ENCODE results near the gene BLVRB. TPM values are rescaled to one million over a fixed set of nuclear protein-coding genes. Genes with fewer than 3 reads are reported as not detected.

Gene BLVRB
- total and polyA plus RNA-seq, 2 experiments from 2014 or later, result 43.7 to 53.7 TPM

DNA sequence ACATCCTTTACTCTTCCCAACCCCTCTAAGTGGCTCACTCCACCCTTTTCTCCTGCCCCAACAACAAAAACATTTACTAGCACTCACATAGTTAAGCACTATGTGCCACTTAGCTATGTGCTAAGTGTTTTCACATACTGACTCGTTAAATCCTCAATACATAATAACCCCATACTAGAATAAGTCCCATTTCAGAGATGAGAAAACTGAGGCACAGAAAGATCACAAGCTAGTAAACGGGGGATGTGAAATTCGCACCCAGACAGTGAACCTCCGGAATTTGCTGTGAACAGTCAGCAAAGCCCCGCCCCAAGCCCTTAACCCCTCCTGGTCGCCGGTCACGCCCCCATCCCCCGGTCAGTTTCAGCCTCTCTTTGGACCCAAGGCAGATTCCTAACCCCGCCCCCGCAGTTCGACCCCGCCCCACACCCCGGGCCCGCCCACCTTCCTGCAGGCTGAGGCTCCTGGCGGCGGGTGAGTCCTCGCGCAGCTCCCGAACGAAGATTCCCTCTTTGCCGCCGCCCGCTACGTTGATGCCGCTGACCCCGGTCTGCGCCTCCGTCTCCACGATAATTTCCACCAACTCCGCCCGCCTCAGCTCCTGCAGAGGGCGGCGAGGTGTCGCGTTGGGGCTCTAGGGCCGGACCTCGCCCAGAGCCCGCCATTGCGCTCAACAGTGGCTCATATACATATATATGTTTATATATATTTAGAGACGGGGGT lies 62.1 kb downstream of the BLVRB start:
- Mint-ChIP-seq H3K36me3 (ENCODE audit: low read depth) (peaks cover 2% of the 10 kb centered on the region; the same call in 1 of the 3 replicates), H3K4me3 (peak overlapping the region; percentile 80), H3K4me1 (peaks cover 23% of the 10 kb centered on the region), H3K9me3 (no peaks in the 10 kb centered on the region; the same call in 1 of the 3 replicates), H3K27ac (no peak overlapping the region), H3K27me3 (ENCODE audit: insufficient read depth, low read depth, poor library complexity) (peaks cover 16% of the 10 kb centered on the region)
- Histone ChIP-seq H3K27ac (ENCODE audit: low read depth) (no peak overlapping the region), H3K4me3 (peak overlapping the region; percentile 79), H3K27me3 (ENCODE audit: insufficient read depth) (peaks cover 8% of the 10 kb centered on the region), H2AFZ (peak overlapping the region; percentile 94), H3K79me2 (replicated peaks; ENCODE audit: insufficient read depth) (no peaks in the 10 kb centered on the region), H3F3A (replicated peaks; ENCODE audit: low read depth) (peaks cover 8% of the 10 kb centered on the region), H3K36me3 (ENCODE audit: insufficient read depth) (no peaks in the 10 kb centered on the region), H4K20me1 (replicated peaks; ENCODE audit: insufficient read depth) (no peaks in the 10 kb centered on the region), H3K4me1 (ENCODE audit: insufficient read depth) (peaks cover 6% of the 10 kb centered on the region; the same call in 1 of the 2 replicates), H3K9me2 (ENCODE audit: insufficient read depth) (no peaks in the 10 kb centered on the region), H3K4me2 (peak overlapping the region; percentile 93)
- TF ChIP-seq STAT1 (IDR thresholded peaks at IDR 0.05; ENCODE audit: unreplicated experiment) (no peak), EZH2phosphoT487 (IDR thresholded peaks at IDR 0.05; ENCODE audit: unreplicated experiment) (no peak), EZH2 (IDR thresholded peaks at IDR 0.05; ENCODE audit: low read depth, unreplicated experiment) (no peak), CREB1 (CRISPR knock-in tag; IDR thresholded peaks at IDR 0.05; ENCODE audit: low read depth) (peak; percentile 34; the same call in 1 of the 2 replicates), JUNB (IDR thresholded peaks at IDR 0.05; ENCODE audit: unreplicated experiment) (no peak), NANOG (IDR thresholded peaks at IDR 0.05; ENCODE audit: borderline replicate concordance) (no peak), ZNF331 (CRISPR knock-in tag; IDR thresholded peaks at IDR 0.05; ENCODE audit: low read depth) (no peak), POLR2AphosphoS5 (IDR thresholded peaks at IDR 0.05; ENCODE audit: low read depth) (peak; percentile 39; the same call in 1 of the 2 replicates)
- TF ChIP-seq, protein P1, sequence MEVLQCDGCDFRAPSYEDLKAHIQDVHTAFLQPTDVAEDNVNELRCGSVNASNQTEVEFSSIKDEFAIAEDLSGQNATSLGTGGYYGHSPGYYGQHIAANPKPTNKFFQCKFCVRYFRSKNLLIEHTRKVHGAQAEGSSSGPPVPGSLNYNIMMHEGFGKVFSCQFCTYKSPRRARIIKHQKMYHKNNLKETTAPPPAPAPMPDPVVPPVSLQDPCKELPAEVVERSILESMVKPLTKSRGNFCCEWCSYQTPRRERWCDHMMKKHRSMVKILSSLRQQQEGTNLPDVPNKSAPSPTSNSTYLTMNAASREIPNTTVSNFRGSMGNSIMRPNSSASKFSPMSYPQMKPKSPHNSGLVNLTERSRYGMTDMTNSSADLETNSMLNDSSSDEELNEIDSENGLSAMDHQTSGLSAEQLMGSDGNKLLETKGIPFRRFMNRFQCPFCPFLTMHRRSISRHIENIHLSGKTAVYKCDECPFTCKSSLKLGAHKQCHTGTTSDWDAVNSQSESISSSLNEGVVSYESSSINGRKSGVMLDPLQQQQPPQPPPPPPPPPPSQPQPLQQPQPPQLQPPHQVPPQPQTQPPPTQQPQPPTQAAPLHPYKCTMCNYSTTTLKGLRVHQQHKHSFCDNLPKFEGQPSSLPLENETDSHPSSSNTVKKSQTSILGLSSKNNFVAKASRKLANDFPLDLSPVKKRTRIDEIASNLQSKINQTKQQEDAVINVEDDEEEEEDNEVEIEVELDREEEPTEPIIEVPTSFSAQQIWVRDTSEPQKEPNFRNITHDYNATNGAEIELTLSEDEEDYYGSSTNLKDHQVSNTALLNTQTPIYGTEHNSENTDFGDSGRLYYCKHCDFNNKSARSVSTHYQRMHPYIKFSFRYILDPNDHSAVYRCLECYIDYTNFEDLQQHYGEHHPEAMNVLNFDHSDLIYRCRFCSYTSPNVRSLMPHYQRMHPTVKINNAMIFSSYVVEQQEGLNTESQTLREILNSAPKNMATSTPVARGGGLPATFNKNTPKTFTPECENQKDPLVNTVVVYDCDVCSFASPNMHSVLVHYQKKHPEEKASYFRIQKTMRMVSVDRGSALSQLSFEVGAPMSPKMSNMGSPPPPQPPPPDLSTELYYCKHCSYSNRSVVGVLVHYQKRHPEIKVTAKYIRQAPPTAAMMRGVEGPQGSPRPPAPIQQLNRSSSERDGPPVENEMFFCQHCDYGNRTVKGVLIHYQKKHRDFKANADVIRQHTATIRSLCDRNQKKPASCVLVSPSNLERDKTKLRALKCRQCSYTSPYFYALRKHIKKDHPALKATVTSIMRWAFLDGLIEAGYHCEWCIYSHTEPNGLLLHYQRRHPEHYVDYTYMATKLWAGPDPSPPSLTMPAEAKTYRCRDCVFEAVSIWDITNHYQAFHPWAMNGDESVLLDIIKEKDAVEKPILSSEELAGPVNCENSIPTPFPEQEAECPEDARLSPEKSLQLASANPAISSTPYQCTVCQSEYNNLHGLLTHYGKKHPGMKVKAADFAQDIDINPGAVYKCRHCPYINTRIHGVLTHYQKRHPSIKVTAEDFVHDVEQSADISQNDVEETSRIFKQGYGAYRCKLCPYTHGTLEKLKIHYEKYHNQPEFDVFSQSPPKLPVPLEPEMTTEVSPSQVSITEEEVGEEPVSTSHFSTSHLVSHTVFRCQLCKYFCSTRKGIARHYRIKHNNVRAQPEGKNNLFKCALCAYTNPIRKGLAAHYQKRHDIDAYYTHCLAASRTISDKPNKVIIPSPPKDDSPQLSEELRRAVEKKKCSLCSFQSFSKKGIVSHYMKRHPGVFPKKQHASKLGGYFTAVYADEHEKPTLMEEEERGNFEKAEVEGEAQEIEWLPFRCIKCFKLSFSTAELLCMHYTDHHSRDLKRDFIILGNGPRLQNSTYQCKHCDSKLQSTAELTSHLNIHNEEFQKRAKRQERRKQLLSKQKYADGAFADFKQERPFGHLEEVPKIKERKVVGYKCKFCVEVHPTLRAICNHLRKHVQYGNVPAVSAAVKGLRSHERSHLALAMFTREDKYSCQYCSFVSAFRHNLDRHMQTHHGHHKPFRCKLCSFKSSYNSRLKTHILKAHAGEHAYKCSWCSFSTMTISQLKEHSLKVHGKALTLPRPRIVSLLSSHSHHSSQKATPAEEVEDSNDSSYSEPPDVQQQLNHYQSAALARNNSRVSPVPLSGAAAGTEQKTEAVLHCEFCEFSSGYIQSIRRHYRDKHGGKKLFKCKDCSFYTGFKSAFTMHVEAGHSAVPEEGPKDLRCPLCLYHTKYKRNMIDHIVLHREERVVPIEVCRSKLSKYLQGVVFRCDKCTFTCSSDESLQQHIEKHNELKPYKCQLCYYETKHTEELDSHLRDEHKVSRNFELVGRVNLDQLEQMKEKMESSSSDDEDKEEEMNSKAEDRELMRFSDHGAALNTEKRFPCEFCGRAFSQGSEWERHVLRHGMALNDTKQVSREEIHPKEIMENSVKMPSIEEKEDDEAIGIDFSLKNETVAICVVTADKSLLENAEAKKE (CRISPR knock-in tag; IDR thresholded peaks at IDR 0.05), result no peak
- TF ChIP-seq, protein P2, sequence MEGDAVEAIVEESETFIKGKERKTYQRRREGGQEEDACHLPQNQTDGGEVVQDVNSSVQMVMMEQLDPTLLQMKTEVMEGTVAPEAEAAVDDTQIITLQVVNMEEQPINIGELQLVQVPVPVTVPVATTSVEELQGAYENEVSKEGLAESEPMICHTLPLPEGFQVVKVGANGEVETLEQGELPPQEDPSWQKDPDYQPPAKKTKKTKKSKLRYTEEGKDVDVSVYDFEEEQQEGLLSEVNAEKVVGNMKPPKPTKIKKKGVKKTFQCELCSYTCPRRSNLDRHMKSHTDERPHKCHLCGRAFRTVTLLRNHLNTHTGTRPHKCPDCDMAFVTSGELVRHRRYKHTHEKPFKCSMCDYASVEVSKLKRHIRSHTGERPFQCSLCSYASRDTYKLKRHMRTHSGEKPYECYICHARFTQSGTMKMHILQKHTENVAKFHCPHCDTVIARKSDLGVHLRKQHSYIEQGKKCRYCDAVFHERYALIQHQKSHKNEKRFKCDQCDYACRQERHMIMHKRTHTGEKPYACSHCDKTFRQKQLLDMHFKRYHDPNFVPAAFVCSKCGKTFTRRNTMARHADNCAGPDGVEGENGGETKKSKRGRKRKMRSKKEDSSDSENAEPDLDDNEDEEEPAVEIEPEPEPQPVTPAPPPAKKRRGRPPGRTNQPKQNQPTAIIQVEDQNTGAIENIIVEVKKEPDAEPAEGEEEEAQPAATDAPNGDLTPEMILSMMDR (conservative IDR thresholded peaks at IDR 0.05; ENCODE audit: low read depth in 2 of 2), result no peak
- DNase-seq (ENCODE audit: low spot score) (peak; percentile 99), ATAC-seq (peak; percentile 75)
